OCI-LY7 (cell line): ENCODE data around the gene LRRC70.

Source experiments
- EZH2phosphoT487 ChIP-seq: fragments of 200-600 bp; sonication (generic); IDR thresholded peaks from 2 replicates; pipeline ENCODE4 v1.6.1; 2018; ENCODE audit warnings: low read depth, borderline replicate concordance, mild to moderate bottlenecking, mixed run types, antibody characterized with exemption, low read length, moderate library complexity, mixed read lengths
- TF ChIP-seq, protein P1 (sequence below): fragments of 200-600 bp; sonication (generic); conservative IDR thresholded peaks from 2 replicates; pipeline ENCODE4 v1.5.1; 2014; ENCODE audit warnings: mild to moderate bottlenecking, antibody characterized with exemption, low read length, moderate library complexity, mixed read lengths

DNA sequence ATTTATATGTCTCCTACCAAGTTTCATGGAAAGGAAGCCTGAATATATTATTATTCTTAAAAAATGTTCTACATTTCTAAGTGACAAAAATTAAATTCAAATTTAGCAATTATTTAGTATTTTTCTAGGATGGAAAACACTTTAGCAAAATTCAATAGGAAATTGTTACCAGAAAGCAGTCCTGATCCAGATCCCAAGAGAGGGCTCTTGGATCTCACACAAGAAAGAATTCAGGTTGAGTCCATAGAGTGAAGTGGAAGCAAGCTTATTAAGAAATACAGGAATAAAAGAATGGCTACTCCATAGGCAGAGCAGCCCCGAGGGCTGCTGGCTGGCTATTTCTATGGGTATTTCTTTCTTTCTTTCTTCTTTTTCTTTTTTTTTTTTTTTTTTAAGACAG is 44.7 kb downstream of the LRRC70 start:
- TF ChIP-seq, protein P1, sequence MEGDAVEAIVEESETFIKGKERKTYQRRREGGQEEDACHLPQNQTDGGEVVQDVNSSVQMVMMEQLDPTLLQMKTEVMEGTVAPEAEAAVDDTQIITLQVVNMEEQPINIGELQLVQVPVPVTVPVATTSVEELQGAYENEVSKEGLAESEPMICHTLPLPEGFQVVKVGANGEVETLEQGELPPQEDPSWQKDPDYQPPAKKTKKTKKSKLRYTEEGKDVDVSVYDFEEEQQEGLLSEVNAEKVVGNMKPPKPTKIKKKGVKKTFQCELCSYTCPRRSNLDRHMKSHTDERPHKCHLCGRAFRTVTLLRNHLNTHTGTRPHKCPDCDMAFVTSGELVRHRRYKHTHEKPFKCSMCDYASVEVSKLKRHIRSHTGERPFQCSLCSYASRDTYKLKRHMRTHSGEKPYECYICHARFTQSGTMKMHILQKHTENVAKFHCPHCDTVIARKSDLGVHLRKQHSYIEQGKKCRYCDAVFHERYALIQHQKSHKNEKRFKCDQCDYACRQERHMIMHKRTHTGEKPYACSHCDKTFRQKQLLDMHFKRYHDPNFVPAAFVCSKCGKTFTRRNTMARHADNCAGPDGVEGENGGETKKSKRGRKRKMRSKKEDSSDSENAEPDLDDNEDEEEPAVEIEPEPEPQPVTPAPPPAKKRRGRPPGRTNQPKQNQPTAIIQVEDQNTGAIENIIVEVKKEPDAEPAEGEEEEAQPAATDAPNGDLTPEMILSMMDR = no peak
- no peak for TF ChIP-seq EZH2phosphoT487
